HG02943 (cell line): ENCODE data around the gene CATSPERD.
A peak's percentile ranks its signal among the peaks of the same experiment; 100 is the strongest.

ENCODE experiments used
- ATAC-seq: cut with Tn5 transposase; IDR thresholded peaks from one replicate; pipeline ENCODE4 v1.9.1; 2021; ENCODE audit warnings: mild to moderate bottlenecking, low read depth, moderate library complexity; ENCODE audit not compliant: unreplicated experiment

CATSPERD gene, protein sequence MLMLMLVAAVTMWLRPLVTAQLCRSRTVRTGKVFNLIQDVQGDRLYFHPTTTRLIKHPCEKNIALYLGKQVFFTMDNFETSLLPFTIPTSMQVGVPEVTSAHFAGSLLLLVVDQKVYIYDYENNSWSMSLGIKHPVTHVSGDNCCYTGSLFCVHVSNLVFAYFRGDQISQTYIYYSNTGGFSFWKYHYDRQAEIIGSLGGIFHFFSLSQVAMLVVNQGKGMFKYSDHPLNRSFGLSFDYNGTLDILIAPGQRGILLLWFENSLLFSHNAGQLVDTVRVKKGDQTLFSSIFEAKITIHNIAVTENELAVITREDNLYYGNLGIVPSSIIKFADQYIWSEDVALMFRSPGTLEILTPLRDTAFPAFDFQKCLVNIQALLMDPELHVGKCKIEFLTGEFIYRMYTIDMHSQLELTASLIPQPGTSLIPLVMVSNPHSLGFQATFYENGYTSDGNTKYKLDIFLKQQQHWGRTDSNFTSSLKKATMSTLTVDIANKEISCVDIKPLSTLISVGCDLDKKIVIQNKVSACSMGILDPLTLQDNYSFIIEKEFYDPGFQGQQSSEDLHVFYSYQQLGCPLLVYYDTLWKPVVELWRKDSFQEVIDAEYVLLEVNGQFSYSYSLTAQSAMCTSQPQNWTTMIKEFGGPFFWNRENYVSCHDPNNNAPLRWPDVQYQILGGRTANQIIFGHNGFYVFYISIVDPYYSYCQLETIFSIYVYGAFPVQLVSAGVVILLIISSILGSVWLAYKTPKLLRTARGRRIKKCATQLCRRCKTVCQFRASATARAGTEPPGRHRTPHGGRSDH

DNA sequence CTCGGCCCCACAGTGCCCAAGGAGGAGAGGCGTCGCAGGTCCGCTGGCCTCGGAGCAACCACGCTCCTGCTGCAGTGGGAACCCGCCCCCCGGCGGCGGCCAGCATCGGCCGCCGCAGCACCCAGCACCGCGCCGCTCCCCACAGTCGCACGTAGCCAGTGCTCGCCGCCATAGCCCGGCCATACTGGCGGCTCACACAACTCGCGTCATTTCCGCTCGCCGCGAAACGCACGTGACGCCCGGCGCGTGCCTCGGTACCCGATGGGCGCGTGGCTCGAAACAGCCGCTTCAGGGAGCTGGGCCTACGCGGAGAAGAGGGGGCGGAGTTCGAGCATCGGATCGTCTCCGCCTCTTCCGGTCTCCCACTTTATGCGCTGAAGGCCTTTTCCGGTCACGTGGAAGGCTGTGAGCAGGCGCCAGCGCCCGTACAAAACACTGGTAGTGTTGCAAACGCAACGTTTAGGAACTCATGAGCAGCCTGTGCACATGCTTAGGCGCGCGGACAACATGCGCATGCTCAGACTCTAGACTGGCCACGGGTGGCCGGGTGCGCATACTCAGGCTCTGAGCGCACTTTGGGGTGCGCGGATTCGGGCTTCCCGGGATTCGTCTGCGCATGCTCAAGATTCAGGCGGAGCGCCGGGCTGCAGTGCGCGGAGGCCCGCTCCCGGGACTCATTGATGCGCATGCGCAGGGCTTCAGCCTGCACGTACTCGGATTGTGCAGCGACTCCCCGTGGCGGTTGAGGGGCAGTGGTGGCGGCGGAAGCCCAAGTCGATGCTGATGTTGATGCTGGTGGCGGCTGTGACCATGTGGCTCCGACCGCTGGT lies at the start of gene CATSPERD, which contains the start of gene LONP1:
TSS of gene CATSPERD (plus strand) at position 677 of the 830 bp plus-strand sequence. CDS start at position 778, 101 bp downstream.
TSS of gene LONP1 (minus strand) at position 186 of the 830 bp plus-strand sequence. CDS start at position 172, 14 bp downstream.
- peak; percentile 85 for ATAC-seq

GRCh38 chr19:5671600-5671999 lies 48.8 kb upstream of the CATSPERD start:
- ATAC-seq = no peak

GRCh38 chr19:5672708-5673459 lies 47.6 kb upstream of the CATSPERD start:
- ATAC-seq = no peak

- ATAC-seq = no peak
Measured at GRCh38 chr19:5673752-5674151, 46.7 kb upstream of the CATSPERD start.

GRCh38 chr19:5674714-5675113 lies 45.7 kb upstream of the CATSPERD start:
- no peak for ATAC-seq

DNA sequence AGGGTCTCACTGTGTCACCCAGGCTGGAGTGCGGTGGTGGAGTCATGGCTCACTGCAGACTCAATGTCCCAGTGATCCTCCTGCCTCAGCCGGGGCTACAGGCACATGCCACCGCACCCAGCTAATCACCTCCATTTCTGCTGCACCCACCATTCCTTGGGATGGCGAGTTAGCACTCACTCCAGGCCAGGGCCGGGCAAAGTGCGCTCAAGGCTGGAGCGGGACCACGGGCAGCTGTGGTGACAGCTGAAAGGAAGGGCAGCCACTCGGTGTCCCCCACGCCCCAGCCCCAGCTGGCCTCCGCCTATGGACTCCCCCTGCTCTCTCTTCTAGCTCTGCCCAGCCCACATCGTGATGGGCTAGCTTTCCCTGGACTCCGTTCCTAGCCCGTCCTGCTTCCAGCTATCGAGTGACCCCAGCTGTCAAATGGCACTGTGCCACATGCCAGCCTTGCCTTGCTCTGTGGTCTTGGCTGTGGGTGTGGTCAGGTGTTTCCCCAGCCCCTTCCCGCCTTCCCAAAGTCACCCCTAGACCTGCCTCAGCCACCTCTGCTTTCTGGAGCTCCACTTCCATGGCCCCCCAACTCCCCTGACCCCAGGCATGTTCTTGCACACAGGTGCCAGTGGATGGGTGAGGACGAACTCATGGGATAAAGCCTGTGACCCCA lies 44.2 kb upstream of the CATSPERD start:
- ATAC-seq = no peak

GRCh38 chr19:5676772-5677105 lies 43.7 kb upstream of the CATSPERD start:
- no peak for ATAC-seq

GRCh38 chr19:5677136-5677535 lies 43.3 kb upstream of the CATSPERD start:
- ATAC-seq = no peak

DNA sequence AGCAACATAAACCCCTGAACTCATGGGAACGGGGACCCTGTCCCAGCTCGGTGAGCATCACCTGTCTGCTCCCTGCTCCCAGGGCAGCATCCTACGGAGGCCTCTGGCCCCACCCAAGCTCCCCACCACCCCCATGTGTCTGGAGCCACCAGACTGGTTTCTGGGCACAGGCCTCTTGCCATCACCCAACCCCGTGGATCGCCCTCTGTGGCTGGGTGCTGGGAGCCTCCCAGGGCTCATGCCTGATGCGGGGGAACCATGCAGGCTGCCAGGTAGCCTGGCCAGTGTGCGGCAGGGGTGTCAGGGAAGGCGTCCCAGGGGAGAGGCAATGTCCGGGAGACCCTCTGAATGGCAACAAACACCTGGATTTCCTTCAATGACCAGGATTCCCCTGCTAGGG lies 42.9 kb upstream of the CATSPERD start:
- ATAC-seq = no peak

DNA sequence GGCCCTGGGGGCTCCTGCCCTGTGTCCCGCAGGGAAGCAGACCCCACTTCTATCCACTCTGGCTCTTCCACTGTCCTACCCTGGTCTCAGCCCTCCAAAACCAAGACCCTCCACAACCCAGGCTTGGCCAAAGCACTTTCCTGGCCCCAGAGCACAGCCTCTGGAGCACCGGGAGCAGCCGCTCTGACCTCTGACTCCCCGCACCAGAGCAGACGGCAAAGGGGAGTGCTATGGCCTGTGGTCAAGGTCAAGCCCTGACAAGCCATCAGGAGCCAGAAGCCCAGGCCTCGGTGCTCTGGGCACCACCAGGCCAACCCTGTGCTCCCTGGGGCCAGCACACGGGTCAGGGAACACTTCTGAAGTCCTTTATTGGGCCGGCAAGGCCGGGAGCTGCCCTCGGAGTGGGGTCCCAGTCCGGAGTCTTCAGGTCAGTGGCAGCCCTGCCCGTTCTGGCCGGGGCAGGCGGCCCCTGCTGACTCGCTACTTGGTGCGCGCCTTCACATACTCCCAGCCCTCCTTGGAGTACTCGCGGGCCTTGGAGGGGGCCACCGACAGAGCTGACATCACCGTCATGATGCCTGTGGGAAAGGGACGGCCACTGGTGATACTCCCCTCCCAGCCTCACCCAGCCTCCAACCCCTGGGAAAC lies 42.2 kb upstream of the CATSPERD start:
- no peak for ATAC-seq

DNA sequence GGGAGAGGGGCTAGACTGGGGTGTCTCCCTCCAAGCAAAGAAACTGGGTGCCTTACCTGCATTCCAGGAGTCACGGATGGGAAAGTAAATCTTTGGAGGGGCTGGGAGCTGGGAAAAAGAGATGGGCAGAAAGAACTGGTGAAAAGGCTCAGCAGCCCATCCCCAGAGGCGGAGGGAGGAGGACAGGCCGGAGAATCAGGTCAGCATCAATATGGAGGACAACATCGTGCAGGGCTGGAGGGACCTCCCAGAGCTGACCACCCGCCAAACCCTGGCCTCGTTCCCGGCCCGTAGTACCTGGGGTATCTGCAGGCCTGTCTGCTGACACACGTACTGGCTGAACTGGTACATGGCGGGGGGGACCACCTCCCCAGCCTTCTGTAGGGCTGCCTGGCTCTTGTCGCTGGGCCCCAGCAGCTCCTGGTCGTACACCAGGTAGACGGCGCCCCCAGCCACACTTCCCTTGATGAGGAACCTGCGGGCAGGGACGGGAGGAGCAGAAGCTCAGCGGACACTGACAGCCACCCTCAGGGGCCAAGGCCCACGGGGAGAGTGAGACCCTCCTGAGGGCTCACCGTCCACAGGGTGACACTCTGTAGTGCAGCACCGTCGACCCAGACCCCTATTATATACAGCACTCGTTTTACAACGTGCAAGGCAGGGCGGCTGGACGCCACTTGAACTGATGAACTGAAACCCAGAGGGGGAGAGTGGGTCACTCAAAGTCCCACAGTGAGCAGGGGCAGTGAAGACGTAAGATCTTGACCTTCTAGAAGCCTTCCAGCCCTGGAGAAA lies 41.0 kb upstream of the CATSPERD start:
- no peak for ATAC-seq

GRCh38 chr19:5680084-5680436 lies 40.4 kb upstream of the CATSPERD start:
- no peak for ATAC-seq

GRCh38 chr19:5680437-5681368 lies 39.7 kb upstream of the CATSPERD start, which contains the start of the genes HSD11B1L and MICOS13:
HSD11B1L (plus strand) TSS chr19:5681027; CDS start chr19:5684833, 3,806 bp downstream.
MICOS13 (minus strand) TSS chr19:5680516; CDS start chr19:5680486, 30 bp downstream.
- ATAC-seq = peak; percentile 81

DNA sequence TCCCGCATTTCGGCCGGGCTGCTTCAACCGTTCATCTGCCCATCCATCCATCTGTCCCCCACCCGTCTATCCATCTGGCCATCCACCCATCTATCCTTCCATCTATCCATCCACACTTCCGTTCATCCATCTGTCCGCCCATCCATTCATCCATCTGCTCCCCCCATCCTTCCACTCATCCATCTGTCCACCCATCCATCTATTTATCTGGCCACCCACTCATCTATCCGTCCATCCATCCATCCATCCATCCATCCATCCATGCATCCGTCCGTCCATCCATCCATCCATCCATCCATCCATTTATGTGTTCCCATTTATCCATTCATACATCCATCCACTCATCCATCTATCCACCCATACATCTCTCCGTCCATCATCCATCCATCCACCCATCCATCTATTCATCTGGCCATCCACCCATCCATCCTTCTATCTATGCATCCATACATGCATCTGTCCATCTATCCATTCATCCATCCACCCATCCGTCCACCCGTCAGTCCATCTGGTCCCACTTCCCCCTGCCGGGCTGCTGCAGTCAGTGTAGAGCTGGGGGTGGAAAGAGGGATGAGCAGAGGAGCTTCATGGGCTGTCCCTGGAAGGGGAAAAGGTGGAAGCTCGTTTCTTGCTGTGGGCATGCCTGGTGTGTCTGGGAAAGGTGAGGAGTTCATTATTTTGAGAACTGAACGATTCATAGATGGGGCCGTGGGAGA lies 38.9 kb upstream of the CATSPERD start:
- no peak for ATAC-seq

DNA sequence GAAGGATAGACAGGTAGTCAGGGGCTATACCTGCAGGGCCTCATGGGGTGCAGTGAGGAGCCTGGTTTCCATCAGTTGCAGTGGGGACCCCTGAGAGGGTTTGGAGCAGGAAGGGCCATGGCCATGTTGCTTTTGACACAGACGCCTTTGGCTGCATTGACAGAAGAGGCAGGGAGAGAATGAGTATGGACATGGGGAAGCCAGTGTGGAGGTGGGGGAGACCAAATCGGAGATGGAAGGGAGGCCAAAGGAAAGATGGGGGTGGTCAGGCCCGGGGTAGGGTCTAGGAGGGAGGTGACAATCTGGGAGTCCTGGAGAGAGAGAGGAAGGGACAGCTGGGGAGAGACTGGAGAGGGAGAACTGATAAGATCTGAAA lies 38.3 kb upstream of the CATSPERD start:
- no peak for ATAC-seq

GRCh38 chr19:5683177-5683886 lies 37.1 kb upstream of the CATSPERD start:
- ATAC-seq = no peak
